HepG2 (cell line): ENCODE measurements around the gene ARHGAP23. TPM values are rescaled to one million over a fixed set of nuclear protein-coding genes. Genes with fewer than 3 reads are reported as not detected.

ENCODE experiments used
- HOXA3 ChIP-seq: sonication (generic); formaldehyde crosslinking; IDR thresholded peaks from 2 replicates; pipeline ENCODE4 v1.5.0; 2020; ENCODE audit warnings: missing genetic modification reagents
- HOXA5 ChIP-seq: sonication (generic); formaldehyde crosslinking; IDR thresholded peaks from 2 replicates; pipeline ENCODE4 v1.4.0; 2020; ENCODE audit warnings: missing genetic modification reagents
- MTF2 ChIP-seq: sonication (generic); formaldehyde crosslinking; IDR thresholded peaks from 2 replicates; pipeline ENCODE4 v1.5.0; 2020; ENCODE audit warnings: missing genetic modification reagents, borderline replicate concordance
- NRL ChIP-seq: sonication (generic); formaldehyde crosslinking; IDR thresholded peaks from 2 replicates; pipeline ENCODE4 v1.5.0; 2020; ENCODE audit warnings: missing genetic modification reagents, mild to moderate bottlenecking, moderate library complexity, borderline replicate concordance
- RAD51 ChIP-seq: fragments of 450-650 bp; IDR thresholded peaks from 2 replicates; pipeline ENCODE4 v1.6.1; 2016; ENCODE audit warnings: borderline replicate concordance
- RARA ChIP-seq: IDR thresholded peaks from 2 replicates; pipeline ENCODE4 v1.6.1; 2016; ENCODE audit warnings: missing genetic modification reagents, missing compliant biosample characterization
- polyA plus RNA-seq, 8 experiments: library from polyadenylated mRNA; depleted of rRNA in 3 of 8; stranded (reverse) in 7 of 8; unstranded in 1 of 8; fragments of >200 nt; fragmentation: Illumina TruSeq in 4 of 8; extraction: Trizol in 4 of 8; gene quantifications; 2 replicates each; pipeline versions ENCODE4 v1.2.1 to v1.2.3, GENCODE V29; 2011 to 2016; ENCODE audit warnings: low read depth in 4 of 8, missing spikeins in 1 of 8, mixed read lengths in 1 of 8; ENCODE audit not compliant: insufficient read depth in 1 of 8
- total RNA-seq, 5 experiments: library from RNA; depleted of rRNA; stranded (reverse); fragments of >200 nt; fragmentation: Illumina TruSeq; extraction: Trizol; gene quantifications; 2 replicates each; pipeline ENCODE4 v1.2.3, GENCODE V29; 2016; ENCODE audit warnings: low read depth in 1 of 5
- TF ChIP-seq, protein P1 (sequence below), 2 experiments: IDR thresholded peaks; 2 replicates each; pipeline ENCODE4 v1.6.1; 2011 to 2012; ENCODE audit warnings: low read length in 2 of 2, borderline replicate concordance in 1 of 2, low read depth in 1 of 2, mild to moderate bottlenecking in 1 of 2, moderate library complexity in 1 of 2
- TF ChIP-seq, protein P2 (sequence below): IDR thresholded peaks from 2 replicates; pipeline ENCODE4 v1.4.0; 2020; ENCODE audit warnings: mild to moderate bottlenecking, missing genetic modification reagents
- TF ChIP-seq, protein P3 (sequence below): IDR thresholded peaks from 2 replicates; pipeline ENCODE4 v1.6.1; 2012; ENCODE audit warnings: inconsistent platforms
- TF ChIP-seq, protein P4 (sequence below): sonication (generic); formaldehyde crosslinking; IDR thresholded peaks from 2 replicates; pipeline ENCODE4 v1.4.0; 2020; ENCODE audit warnings: low read depth, missing genetic modification reagents
- TF ChIP-seq, protein P5 (sequence below): IDR thresholded peaks from 2 replicates; pipeline ENCODE4 v1.6.1; 2016; ENCODE audit warnings: low read depth, control low read depth

The ARHGAP23 gene
- total and polyA plus RNA-seq, 2 of the 13 experiments (the other 11 are each of a cell fraction or from before 2014, with no cell fraction given), result 0.03 TPM; not detected in 1

DNA sequence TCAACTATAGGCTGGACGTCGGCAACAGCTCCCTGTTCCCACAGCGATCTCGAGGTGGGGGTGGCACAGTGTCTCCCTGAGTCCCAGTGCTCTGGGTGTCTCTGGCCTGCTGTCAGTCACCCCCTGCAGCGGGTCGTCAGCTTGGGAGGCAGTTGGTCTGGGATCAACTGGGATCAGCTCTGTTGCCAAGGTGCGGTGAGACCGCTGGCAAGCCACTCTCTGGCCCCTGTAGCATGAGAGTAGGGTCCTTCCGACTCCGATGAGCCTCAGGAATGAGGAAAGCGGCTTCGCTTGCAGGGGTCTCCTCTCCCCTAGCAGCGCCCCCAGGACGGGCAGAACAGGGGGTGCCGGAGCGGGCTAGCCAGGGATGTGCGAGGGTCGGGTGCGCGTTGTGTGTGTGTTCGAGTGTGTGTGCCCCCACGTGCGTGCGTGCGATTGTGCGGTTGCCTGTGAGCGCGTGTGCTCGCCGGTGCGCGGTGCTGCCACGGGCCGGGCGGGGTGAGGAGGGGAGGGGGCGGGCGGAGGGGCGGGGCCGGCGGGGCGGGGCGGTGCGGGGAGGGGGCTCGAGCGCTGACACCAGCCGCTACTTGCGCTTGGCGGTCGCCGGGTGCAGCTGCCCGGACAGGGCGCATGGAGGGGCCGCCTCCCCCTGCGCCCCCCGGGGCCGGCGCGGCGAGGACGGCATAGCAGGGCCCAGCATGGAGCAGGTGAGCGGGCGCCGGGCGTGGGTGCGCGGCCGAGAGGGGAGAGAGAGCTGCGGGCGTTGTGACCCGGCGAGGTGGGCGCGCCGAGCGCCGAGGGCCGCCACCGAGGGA, 9.4 kb upstream of the ARHGAP23 start (continued):
- TF ChIP-seq, protein P1, sequence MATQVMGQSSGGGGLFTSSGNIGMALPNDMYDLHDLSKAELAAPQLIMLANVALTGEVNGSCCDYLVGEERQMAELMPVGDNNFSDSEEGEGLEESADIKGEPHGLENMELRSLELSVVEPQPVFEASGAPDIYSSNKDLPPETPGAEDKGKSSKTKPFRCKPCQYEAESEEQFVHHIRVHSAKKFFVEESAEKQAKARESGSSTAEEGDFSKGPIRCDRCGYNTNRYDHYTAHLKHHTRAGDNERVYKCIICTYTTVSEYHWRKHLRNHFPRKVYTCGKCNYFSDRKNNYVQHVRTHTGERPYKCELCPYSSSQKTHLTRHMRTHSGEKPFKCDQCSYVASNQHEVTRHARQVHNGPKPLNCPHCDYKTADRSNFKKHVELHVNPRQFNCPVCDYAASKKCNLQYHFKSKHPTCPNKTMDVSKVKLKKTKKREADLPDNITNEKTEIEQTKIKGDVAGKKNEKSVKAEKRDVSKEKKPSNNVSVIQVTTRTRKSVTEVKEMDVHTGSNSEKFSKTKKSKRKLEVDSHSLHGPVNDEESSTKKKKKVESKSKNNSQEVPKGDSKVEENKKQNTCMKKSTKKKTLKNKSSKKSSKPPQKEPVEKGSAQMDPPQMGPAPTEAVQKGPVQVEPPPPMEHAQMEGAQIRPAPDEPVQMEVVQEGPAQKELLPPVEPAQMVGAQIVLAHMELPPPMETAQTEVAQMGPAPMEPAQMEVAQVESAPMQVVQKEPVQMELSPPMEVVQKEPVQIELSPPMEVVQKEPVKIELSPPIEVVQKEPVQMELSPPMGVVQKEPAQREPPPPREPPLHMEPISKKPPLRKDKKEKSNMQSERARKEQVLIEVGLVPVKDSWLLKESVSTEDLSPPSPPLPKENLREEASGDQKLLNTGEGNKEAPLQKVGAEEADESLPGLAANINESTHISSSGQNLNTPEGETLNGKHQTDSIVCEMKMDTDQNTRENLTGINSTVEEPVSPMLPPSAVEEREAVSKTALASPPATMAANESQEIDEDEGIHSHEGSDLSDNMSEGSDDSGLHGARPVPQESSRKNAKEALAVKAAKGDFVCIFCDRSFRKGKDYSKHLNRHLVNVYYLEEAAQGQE (IDR thresholded peaks at IDR 0.05; ENCODE audit: borderline replicate concordance in 1 of 2, low read depth in 1 of 2, low read length in 2 of 2), result no peak
- TF ChIP-seq NRL (no peak), RARA (no peak), MTF2 (CRISPR knock-in tag) (peak; percentile 49; the same call in 1 of the 2 replicates), RAD51 (no peak), HOXA5 (CRISPR knock-in tag) (no peak), HOXA3 (CRISPR knock-in tag) (no peak)
- TF ChIP-seq, protein P2, sequence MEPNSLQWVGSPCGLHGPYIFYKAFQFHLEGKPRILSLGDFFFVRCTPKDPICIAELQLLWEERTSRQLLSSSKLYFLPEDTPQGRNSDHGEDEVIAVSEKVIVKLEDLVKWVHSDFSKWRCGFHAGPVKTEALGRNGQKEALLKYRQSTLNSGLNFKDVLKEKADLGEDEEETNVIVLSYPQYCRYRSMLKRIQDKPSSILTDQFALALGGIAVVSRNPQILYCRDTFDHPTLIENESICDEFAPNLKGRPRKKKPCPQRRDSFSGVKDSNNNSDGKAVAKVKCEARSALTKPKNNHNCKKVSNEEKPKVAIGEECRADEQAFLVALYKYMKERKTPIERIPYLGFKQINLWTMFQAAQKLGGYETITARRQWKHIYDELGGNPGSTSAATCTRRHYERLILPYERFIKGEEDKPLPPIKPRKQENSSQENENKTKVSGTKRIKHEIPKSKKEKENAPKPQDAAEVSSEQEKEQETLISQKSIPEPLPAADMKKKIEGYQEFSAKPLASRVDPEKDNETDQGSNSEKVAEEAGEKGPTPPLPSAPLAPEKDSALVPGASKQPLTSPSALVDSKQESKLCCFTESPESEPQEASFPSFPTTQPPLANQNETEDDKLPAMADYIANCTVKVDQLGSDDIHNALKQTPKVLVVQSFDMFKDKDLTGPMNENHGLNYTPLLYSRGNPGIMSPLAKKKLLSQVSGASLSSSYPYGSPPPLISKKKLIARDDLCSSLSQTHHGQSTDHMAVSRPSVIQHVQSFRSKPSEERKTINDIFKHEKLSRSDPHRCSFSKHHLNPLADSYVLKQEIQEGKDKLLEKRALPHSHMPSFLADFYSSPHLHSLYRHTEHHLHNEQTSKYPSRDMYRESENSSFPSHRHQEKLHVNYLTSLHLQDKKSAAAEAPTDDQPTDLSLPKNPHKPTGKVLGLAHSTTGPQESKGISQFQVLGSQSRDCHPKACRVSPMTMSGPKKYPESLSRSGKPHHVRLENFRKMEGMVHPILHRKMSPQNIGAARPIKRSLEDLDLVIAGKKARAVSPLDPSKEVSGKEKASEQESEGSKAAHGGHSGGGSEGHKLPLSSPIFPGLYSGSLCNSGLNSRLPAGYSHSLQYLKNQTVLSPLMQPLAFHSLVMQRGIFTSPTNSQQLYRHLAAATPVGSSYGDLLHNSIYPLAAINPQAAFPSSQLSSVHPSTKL (CRISPR knock-in tag), result no peak
- TF ChIP-seq, protein P3, sequence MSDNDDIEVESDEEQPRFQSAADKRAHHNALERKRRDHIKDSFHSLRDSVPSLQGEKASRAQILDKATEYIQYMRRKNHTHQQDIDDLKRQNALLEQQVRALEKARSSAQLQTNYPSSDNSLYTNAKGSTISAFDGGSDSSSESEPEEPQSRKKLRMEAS, result no peak
- TF ChIP-seq, protein P4, sequence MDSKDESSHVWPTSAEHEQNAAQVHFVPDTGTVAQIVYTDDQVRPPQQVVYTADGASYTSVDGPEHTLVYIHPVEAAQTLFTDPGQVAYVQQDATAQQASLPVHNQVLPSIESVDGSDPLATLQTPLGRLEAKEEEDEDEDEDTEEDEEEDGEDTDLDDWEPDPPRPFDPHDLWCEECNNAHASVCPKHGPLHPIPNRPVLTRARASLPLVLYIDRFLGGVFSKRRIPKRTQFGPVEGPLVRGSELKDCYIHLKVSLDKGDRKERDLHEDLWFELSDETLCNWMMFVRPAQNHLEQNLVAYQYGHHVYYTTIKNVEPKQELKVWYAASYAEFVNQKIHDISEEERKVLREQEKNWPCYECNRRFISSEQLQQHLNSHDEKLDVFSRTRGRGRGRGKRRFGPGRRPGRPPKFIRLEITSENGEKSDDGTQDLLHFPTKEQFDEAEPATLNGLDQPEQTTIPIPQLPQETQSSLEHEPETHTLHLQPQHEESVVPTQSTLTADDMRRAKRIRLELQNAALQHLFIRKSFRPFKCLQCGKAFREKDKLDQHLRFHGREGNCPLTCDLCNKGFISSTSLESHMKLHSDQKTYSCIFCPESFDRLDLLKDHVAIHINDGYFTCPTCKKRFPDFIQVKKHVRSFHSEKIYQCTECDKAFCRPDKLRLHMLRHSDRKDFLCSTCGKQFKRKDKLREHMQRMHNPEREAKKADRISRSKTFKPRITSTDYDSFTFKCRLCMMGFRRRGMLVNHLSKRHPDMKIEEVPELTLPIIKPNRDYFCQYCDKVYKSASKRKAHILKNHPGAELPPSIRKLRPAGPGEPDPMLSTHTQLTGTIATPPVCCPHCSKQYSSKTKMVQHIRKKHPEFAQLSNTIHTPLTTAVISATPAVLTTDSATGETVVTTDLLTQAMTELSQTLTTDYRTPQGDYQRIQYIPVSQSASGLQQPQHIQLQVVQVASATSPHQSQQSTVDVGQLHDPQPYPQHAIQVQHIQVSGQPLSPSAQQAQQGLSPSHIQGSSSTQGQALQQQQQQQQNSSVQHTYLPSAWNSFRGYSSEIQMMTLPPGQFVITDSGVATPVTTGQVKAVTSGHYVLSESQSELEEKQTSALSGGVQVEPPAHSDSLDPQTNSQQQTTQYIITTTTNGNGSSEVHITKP (CRISPR knock-in tag), result no peak
- TF ChIP-seq, protein P5, sequence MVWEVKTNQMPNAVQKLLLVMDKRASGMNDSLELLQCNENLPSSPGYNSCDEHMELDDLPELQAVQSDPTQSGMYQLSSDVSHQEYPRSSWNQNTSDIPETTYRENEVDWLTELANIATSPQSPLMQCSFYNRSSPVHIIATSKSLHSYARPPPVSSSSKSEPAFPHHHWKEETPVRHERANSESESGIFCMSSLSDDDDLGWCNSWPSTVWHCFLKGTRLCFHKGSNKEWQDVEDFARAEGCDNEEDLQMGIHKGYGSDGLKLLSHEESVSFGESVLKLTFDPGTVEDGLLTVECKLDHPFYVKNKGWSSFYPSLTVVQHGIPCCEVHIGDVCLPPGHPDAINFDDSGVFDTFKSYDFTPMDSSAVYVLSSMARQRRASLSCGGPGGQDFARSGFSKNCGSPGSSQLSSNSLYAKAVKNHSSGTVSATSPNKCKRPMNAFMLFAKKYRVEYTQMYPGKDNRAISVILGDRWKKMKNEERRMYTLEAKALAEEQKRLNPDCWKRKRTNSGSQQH (CRISPR knock-in tag), result no peak
